Hepatic stellate cell (primary cell): ENCODE measurements around the gene KIAA0232.

Experiments
- DNase-seq: peaks from one replicate; pipeline ENCODE4 v3.0.0; 2011; ENCODE audit warnings: low spot score

The KIAA0232 gene, protein sequence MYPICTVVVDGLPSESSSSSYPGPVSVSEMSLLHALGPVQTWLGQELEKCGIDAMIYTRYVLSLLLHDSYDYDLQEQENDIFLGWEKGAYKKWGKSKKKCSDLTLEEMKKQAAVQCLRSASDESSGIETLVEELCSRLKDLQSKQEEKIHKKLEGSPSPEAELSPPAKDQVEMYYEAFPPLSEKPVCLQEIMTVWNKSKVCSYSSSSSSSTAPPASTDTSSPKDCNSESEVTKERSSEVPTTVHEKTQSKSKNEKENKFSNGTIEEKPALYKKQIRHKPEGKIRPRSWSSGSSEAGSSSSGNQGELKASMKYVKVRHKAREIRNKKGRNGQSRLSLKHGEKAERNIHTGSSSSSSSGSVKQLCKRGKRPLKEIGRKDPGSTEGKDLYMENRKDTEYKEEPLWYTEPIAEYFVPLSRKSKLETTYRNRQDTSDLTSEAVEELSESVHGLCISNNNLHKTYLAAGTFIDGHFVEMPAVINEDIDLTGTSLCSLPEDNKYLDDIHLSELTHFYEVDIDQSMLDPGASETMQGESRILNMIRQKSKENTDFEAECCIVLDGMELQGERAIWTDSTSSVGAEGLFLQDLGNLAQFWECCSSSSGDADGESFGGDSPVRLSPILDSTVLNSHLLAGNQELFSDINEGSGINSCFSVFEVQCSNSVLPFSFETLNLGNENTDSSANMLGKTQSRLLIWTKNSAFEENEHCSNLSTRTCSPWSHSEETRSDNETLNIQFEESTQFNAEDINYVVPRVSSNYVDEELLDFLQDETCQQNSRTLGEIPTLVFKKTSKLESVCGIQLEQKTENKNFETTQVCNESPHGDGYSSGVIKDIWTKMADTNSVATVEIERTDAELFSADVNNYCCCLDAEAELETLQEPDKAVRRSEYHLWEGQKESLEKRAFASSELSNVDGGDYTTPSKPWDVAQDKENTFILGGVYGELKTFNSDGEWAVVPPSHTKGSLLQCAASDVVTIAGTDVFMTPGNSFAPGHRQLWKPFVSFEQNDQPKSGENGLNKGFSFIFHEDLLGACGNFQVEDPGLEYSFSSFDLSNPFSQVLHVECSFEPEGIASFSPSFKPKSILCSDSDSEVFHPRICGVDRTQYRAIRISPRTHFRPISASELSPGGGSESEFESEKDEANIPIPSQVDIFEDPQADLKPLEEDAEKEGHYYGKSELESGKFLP (N-terminal part only)

DNA sequence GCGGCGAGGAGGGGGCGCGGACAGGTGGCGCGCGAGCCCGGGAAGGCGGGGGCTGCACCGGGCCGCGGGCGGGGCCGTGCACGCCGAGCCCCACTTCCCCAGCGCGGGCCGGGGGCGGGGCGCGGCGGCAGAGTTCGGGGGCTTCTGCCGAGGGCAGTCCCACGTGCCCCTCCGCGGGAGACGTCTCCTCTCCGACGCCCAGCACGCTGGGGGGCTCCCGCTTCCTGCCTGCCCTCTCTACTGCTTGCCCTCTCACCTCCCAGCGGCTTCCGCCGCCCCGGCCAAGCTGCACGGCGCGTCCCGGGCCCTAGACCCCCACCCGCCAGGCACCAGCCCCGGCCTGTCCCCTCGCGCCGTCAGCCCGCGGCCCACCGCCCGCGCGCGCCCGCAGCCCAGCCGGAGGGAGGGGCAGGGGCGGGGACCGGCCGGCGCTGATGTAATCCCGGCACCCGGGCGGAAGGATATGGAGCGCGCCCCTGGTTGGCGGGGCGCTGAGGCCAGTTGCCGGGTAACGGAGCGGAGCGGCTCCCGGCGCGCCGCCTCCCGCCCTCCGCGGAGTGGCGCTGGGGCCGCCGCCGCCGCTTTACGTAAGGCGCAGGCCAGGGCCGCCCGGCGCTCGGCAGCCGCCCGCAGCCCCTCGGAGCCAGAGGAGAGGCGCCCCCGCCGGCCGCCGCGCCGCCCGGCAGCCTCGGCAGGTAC lies at the start of gene KIAA0232:
KIAA0232 (plus strand) TSS at position 581 of the 699 bp plus-strand sequence. CDS start 41,727 bp downstream, outside the sequence.
- DNase-seq: peak; percentile 96

DNA sequence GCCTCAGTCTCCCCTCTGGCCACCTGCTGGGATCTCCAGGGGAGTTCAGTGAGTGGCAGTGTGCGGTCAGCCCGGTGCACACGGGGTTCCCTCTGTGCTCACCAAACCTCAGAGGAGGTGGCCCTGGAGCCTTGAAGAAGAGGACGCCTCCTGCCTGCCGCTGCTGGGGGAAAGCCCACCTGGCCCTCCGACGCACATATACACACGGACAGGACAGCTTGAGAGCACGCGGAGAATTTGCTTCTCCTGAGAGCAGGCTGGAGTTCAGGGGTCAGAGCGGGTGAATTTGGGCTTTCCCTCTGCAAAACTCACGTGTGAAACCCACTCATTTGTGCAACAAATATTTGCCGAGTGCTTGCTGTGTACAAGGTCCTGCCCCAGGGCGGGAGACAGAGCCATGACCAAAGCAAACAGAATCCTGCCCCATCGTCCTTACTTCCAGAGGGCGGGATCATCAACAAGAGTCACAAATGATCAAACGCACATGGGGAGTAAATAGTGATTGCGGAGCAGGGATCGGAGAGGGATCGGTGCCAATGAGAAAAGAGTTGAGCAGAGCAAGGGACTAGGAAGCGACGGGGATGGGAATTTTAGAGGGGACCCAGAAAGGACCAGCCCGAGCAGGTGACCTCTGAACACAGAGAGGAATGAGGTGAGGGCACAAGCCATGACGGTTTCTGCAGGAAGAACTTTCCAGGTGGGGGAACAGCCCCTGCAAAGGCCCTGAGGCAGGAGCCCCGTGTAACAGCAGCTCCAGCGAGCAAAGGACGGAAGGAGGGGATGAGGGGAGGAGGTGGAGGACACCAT lies 49.0 kb upstream of the KIAA0232 start:
- no peak for DNase-seq

DNA sequence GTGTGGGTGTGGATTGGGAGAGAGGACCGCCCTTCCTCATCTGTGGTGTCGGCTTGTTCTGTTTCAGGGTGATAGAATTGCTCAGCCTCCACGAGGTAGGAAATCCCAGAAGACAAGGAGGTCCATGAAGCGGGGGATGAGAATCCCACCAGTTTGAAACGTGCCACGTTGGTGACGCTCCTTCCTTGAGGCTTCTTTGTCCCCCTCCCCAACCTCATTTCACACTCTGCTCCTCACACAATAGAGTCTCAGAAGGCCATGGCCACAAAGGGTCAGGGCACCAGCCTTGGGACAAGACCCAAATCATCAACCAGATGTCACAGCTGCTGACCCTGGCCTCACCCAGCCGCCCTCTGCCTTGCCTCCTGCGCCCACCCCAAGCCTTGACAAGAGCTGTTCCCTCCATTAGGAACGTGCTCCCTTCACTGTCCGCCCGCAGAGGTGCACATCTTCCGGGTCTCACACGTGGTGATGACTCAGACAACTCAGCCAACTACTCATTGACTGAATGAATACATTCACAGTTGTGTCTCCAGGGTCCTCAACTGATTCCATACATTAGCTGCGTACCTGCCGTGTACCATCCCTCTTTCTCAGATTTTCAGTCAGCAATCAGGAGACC lies 48.3 kb upstream of the KIAA0232 start:
- DNase-seq: no peak

DNA sequence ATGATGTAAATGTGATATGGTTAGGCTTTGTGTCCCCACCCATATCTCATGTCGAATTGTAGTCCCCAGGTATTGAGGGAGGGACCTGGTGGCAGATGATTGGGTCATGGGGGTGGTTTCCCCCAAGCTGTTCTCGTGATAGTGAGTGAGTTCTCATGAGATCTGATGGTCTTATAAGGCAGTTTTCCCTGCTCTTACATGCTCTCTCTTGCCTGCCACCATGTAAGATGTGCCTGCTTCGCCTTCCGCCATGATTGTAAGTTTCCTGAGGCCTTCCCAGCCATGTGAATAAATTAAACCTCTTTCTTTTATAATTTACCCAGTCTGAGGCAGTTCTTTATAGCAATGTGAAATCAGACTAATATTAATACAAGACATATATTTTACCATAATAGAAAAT lies 42.6 kb upstream of the KIAA0232 start:
- no peak for DNase-seq

DNA sequence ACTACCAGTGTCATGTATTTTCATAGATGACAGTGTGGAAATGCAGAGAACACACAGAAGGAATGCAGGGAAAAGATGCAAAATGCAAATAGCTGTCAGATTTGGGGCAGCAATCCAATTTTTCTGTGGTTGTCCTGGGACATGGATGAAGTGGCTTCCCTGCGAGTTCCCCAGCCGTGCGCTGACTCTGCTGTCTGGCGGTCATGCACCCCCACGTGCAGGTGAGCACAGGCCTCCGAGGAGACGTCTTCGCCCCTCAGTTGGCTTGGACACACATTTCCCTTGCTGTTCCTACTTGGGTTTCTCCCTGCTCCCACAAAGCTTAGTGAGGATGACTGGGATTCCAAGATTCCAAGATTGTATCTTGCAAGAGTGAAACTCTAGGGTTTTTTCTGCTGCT lies 42.2 kb upstream of the KIAA0232 start:
- DNase-seq: no peak

DNA sequence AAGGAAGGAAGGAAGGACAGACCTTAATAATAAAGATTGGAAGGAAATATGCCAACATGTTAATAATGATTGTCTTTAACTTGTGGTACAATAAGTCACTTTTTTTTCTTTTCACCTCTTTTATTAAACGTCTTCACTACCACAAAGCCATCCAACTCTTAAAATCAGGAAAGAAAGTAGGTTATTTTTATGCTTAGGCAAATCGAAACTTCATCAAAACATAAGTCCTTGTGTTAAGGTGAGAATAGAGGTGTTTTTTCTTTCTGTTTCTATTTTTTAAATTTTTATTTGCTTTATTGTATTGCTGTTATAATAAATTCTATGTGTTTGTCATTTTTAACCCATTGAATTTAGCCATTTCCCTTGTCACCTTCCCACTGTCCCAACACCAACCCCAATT lies 40.0 kb upstream of the KIAA0232 start:
- DNase-seq: no peak

DNA sequence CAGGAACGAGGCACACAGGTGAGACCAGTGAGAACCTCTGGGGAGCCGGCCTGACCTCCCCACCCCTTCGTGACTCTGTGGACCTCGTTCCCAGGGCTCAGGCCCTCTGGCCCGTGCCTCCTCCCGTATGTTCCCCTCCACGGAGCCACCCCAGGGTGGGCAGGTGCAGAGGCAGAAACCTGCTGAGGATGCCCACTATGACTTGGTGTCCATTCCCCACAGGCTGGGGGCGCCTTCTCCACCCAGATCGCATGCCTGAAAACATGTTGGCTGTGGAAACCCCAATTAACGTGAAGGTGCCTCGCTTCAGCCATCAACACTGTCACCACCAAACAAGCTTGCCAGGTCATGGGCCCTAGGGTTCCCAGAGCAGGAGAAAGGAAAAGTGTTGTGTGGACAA lies 39.5 kb upstream of the KIAA0232 start:
- DNase-seq: no peak

DNA sequence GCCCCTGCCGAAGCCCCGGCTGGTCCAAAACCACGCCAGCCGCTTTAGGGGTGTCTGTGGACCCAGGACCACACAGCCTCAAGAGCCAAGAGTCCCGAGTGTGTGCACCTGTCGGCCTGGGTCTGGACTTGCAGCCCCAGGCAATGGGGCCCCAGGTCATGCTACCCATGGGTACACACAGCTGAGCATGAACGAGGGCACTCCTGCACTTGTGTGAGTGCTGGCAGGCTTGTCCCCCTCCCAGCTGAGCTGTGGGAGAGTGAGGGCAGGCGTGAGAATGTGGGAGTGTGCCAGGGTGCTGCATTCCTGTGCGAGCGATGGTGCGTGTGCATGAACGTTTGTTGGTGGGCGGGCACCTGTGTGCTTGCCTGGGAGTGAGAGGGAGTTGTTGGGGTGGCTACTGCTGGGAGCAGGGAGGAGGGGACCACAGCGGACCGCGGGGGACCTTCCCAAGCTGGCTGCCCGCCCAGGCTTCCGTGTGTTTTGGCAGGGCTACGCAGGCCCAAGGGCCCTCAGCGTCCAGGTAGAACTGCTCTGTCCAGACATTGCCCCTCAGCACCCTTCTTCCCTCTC lies 35.7 kb upstream of the KIAA0232 start:
- no peak for DNase-seq

DNA sequence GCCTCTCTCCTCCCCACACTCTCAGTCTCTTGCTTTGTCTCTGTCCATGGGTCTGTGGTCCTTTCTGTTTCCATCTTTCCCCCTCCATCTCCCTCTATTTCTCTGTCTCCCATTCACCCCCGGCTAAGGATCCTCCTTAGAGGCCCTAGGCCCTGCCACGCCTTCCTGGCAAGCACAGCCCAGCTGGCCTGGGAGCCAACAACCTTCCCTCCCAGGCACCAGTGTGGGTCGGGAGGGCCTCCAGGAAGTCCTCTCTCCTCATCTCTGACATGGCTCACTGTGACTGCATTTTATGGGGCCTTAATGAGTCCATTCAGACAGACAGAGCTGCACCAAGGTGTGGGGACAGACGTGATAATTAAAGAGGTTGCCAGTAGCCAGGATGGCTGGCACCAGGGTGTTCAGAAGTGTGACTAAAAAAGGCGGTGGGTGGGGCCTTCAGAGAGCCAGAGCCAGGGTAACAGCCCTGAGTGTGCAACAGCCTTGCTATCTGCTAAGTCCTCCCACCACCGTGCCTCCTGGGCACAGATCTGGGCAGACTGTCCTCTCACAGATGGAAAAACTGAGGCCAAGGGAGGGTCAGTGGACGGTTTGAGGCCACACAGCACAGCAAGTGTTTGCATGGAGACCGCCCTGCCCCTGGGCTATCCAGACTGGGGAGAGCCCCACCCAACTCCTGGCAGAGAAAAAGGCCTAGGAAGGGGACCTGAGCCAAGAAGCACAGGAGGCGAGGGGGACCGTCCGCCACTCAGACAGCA lies 35.1 kb upstream of the KIAA0232 start:
- no peak for DNase-seq

DNA sequence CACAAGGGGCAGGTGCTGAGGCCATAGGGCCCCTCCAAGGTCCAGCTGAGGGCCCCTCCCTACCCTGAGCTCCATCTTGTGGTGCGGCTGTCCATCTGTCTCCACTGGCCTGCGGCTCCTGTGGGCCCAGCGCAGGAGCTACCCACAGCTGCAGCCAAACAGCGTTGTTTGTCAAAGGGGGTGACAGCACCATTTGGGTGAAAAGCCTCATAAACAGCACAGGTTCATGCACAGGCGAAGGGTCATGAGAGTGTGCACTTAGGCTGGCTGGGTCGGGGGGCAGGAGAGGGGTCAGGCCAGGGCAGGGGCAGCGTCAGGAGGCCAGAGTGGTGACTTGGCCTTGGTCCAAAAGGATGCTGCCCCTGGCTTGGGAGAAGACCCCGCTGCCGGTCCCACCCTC lies 34.2 kb upstream of the KIAA0232 start:
- no peak for DNase-seq

DNA sequence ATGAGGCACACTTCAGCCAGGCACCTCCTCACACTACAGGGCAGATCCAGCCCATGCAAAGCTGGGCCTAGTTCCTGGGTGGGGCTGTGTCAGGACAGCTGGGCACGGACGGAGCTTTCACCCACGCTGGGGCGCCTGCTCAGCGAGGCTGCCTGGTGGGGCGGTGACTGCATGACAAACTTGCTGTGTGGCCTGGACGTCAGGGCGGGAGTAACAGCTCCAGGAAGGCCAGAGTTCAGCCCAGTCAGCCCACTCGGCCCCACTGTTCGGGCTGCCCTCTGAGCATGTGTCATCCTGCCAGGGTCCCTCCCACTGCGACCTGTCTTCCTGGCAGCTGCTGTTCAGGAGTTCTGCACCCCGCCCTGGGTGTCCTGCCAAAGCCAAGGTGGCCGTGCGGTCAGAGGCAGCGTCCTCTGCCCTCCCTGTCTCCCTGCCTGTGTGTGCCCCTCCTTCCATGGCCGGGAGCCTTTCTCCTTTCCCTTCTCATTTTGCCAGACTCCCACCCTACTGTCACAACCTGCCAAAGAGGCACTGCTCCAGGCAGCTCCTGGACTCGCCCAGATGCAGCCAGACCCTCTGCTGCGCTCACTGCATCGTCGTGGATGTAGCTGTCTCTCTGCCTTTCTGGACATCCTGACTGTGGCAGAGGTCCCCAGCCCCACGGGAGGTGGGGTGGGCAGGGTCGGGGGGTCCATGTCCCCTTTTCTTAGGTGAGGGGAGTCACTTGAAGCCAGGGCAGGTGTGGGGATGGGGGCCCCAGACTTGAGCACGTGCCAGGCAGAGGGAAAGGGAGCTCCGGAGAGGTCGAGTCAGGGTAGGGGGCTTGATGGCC lies 33.0 kb upstream of the KIAA0232 start:
- peak; percentile 82 for DNase-seq

DNA sequence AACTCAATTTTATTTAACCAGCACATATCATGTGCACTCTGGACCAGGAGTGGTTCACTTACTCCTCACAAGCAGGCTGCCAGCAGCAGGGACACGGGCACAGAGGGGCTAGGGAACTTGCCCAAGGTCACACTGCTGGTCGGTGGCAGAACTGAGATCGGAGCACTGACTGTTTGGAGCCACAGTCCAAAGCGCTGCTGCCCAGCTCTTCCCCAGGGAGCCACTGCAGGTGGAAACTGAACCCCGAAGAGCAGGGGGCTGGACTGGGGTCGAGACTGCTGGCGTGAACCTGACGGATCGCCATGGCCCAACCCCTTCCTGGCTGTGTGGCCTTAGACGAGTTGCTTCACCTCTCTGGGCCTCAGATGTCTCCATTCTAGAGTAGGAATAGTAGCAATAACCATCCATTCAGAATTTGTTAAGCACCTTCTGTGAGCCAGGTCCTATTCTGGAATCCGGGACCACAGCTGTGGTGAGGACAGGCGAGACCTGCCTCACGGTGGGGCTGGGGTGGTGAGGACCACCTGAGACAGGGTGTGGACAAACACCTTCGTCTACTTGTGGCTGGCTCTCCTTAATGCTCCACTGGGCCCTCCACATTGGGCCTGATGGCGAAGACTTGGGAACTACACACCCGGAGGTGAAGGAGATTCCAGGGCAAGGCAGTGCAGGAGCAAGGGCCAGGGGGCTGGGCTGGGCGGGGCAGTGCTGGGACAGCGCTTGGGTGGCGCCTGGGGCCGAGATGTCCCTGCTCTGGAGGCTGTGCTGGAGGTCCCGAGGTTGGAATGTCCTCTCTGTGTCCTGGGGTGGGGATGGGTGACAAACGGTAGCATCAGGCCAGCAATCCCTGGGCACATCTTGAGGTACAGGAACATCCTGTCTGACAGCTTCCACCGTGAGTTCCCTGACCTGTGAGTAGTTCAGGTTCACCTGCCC lies 32.0 kb upstream of the KIAA0232 start:
- no peak for DNase-seq

DNA sequence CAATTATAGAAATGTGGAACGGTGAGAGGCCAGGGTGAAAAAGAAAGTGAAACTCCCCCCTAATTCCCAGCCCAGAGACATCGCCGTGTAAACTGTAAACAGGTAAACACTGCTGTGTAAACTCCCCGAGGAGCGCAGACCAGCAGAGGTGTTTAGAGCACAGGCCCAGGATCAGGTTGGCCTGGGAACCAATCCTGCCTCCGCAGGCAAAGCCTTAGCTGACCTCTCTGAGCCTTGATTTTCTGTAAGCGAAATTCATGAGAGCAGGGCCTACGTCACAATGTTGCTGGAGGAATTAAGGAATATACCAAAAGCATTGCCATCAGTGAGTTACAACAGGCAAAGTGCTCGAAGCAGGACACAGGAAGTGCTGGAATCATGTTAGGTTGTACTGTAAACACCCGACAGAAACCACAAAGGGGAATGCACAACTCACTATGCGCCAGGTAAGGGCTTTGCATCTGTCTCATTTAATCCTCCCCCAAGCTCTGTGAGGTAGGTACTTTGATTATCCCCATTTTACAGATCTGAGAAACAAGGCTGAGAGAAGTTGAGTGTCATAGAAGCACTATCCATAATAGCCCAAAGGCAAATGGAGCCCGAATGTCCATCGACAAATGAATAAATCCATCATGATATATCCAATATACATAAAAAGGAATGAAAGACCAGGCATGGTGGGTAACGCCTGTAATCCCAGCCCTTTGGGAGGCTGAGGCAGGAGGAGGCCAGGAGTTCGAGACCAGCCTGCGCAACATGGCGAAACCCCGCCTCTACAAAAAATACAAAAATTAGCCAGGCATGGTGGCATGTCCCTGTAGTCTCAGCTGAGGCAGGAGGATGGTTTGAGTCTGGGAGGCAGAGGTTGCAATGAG lies 30.7 kb upstream of the KIAA0232 start:
- no peak for DNase-seq

DNA sequence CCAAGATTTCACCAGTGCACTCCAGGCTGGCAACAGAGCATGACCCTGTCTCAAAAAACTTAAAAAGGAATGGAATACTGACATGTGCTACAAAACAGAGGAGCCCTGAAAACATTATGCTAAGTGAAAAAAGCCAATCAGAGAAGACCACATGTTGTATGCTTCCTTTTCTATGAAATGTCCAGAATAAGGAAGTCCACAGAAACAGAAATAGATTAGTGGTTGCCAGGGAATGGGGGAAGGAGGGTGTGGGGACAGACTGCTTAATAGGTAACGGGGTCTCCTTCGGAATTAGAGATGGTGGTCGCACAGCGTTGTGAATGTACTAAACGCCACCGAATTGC lies 30.1 kb upstream of the KIAA0232 start:
- no peak for DNase-seq

DNA sequence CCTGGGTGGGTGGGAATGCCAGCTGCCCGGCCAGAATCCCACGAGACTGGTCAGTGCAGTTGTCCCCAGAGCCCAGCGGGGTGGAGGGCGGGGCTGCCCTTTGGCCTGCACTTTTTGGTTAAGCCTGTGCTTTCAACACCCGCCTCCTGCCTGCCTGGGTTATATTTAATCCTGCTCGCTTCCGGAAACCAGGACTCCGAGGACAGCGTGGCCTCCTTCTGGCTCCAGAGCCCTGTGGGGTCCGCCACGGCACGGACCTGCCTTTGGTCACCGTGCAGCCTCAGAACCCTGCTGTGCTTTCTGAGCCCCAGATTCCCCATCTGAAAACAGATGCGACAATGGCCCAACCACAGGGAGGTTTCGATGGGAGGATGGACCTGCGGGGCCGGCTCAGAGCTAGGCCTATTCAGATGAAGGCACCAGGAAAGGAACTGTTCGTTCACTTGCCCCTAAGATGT lies 29.4 kb upstream of the KIAA0232 start:
- no peak for DNase-seq

DNA sequence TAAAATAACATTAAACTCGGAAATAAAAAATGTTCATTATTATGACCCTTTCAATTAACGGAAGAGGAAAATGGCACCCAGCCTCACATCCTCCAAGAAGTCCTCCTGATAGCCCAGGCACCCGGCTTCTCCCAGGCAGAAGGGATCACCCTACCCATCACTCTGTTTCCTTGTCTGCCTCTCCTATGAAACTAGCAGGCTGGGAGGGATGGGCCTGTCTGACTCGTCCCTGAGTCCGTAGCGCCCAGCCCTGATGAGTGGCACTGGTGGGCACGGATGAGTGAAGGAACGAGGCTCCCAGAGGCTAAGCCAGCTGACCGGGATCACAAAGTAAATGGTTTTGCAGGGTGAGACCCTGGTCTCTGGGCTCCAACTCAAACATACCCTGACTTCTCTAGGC lies 28.6 kb upstream of the KIAA0232 start:
- DNase-seq: no peak
